Thoracic aorta (tissue), 2 donors: ENCODE measurements around the gene PAM16. TPM values are rescaled to one million over a fixed set of nuclear protein-coding genes. Genes with fewer than 3 reads are reported as not detected.

Experiments
- ATAC-seq: fragments of 150-250 bp; one replicate; pipeline ENCODE4 v1.8.0; 2017; ENCODE audit warnings: low read depth; ENCODE audit not compliant: insufficient number of reproducible peaks, low FRiP score
- DNase-seq: peaks from one replicate; pipeline ENCODE4 v3.0.0-alpha.2; 2020; ENCODE audit warnings: low spot score
- H3K27ac ChIP-seq, 2 donors: fragments of 200-600 bp; sonication (generic); 1 replicate in 1 of 2; 2 replicates in 1 of 2; pipeline ENCODE4 v1.5.1; 2016; ENCODE audit warnings: mild to moderate bottlenecking in 2 of 2, moderate library complexity in 2 of 2
- H3K27me3 ChIP-seq: fragments of 200-600 bp; sonication (generic); replicated peaks from 2 replicates; pipeline ENCODE4 v1.6.0; 2016; ENCODE audit warnings: mild to moderate bottlenecking; ENCODE audit not compliant: insufficient read depth
- H3K36me3 ChIP-seq: fragments of 200-600 bp; sonication (generic); one replicate; pipeline ENCODE4 v1.5.1; 2016
- H3K4me1 ChIP-seq, 2 donors: fragments of 200-600 bp; sonication (generic); 1 replicate in 1 of 2; 2 replicates in 1 of 2; pipeline versions ENCODE4 v1.5.1 to v1.6.0; 2016; ENCODE audit warnings: low read depth in 2 of 2, mild to moderate bottlenecking in 1 of 2; ENCODE audit not compliant: control insufficient read depth in 1 of 2
- H3K4me3 ChIP-seq: fragments of 200-600 bp; sonication (generic); 2 replicates; pipeline ENCODE4 v1.5.1; 2016; ENCODE audit warnings: mild to moderate bottlenecking
- H3K9me3 ChIP-seq: fragments of 200-600 bp; sonication (generic); 2 replicates; pipeline ENCODE4 v1.5.1; 2016
- CTCF ChIP-seq: fragments of 200-600 bp; sonication (generic); IDR thresholded peaks from one replicate; pipeline ENCODE4 v1.5.1; 2019; ENCODE audit warnings: antibody characterized with exemption
- total RNA-seq, 2 donors: library from RNA; depleted of rRNA; stranded (reverse); fragments of >200 nt; gene quantifications; one replicate each; pipeline versions ENCODE4 v1.1.0 to v1.2.3, GENCODE V29; 2016

PAM16 gene
- total RNA-seq, 2 donors from 2014 or later: 18.4 to 21.1 TPM

- Histone ChIP-seq H3K27ac (peak overlapping the region; percentile 94 to 99), H3K4me1 (peaks cover 71 to 100% of the 10 kb centered on the region in 2 donors), H3K9me3 (no peaks in the 10 kb centered on the region), H3K4me3 (no peak overlapping the region), H3K27me3 (no peaks in the 10 kb centered on the region), H3K36me3 (peaks cover 30% of the 10 kb centered on the region)
- no peak for TF ChIP-seq CTCF
- ATAC-seq: no peak
- no peak for DNase-seq
These were observed 31.0 kb upstream of the PAM16 start for GRCh38 chr16:4381935-4382794.

GRCh38 chr16:4381072-4381934 is 30.2 kb upstream of the PAM16 start:
- Histone ChIP-seq H3K4me1 (peaks cover 67 to 99% of the 10 kb centered on the region in 2 donors), H3K27ac (peak overlapping the region; percentile 94 to 99)

GRCh38 chr16:4380119-4381063 is 29.3 kb upstream of the PAM16 start:
- no peaks in the 10 kb centered on the region for H3K27me3 ChIP-seq
- H3K36me3 ChIP-seq: peaks cover 30% of the 10 kb centered on the region
- peaks cover 59 to 97% of the 10 kb centered on the region in 2 donors for H3K4me1 ChIP-seq
- peak overlapping the region; percentile 94 to 99 for H3K27ac ChIP-seq
- no peak for TF ChIP-seq CTCF
- DNase-seq: no peak
- H3K4me3 ChIP-seq: peak overlapping the region; percentile 45
- H3K9me3 ChIP-seq: no peaks in the 10 kb centered on the region
- peak; percentile 1 for ATAC-seq

More at GRCh38 chr16:4381072-4381934, 30.2 kb upstream of the PAM16 start:
- H3K36me3 ChIP-seq: peaks cover 30% of the 10 kb centered on the region
- H3K9me3 ChIP-seq: no peaks in the 10 kb centered on the region
- H3K27me3 ChIP-seq: no peaks in the 10 kb centered on the region
- ATAC-seq: no peak
- H3K4me3 ChIP-seq: peak overlapping the region; percentile 45
- no peak for DNase-seq
- TF ChIP-seq CTCF: peak; percentile 28

- no peaks in the 10 kb centered on the region for H3K27me3 ChIP-seq
- peaks cover 64 to 97% of the 10 kb centered on the region in 2 donors for H3K4me1 ChIP-seq
- DNase-seq (no peak), ATAC-seq (no peak)
- peak overlapping the region; percentile 90 to 99 for H3K27ac ChIP-seq
- H3K36me3 ChIP-seq: peaks cover 30% of the 10 kb centered on the region
- no peaks in the 10 kb centered on the region for H3K9me3 ChIP-seq
- TF ChIP-seq CTCF: no peak
- H3K4me3 ChIP-seq: peak overlapping the region; percentile 85
These were observed 28.0 kb upstream of the PAM16 start for GRCh38 chr16:4378999-4379690.
